HG03196 (cell line): Measurements from ENCODE around the gene MYBPH.

Experiments used
- ATAC-seq: cut with Tn5 transposase; IDR thresholded peaks from one replicate; pipeline ENCODE4 v1.9.1; 2021; ENCODE audit not compliant: unreplicated experiment

MYBPH gene

GRCh38 chr1:203200916-203201315 lies 25.3 kb upstream of the MYBPH start:
- ATAC-seq, result no peak

GRCh38 chr1:203199816-203200571 lies 24.4 kb upstream of the MYBPH start:
- no peak for ATAC-seq

- no peak for ATAC-seq
Measured at GRCh38 chr1:203199481-203199815, 23.8 kb upstream of the MYBPH start.

GRCh38 chr1:203199002-203199401 lies 23.4 kb upstream of the MYBPH start:
- no peak for ATAC-seq

- no peak for ATAC-seq
Measured at GRCh38 chr1:203197625-203198024, 22.0 kb upstream of the MYBPH start.

GRCh38 chr1:203196371-203196770 lies 20.7 kb upstream of the MYBPH start:
- ATAC-seq, result no peak

- no peak for ATAC-seq
Measured at GRCh38 chr1:203190949-203191348, 15.3 kb upstream of the MYBPH start.

- no peak for ATAC-seq
Measured at GRCh38 chr1:203189951-203190352, 14.3 kb upstream of the MYBPH start.

- ATAC-seq, result no peak
Measured at GRCh38 chr1:203188686-203189232, 13.1 kb upstream of the MYBPH start.

GRCh38 chr1:203187689-203188264 lies 12.2 kb upstream of the MYBPH start:
- no peak for ATAC-seq

GRCh38 chr1:203187304-203187685 lies 11.7 kb upstream of the MYBPH start:
- ATAC-seq, result no peak

GRCh38 chr1:203186446-203187303 lies 11.0 kb upstream of the MYBPH start, which contains the start of gene CHI3L1:
Gene CHI3L1 (minus strand): TSS chr1:203186704. CDS start chr1:203186623, 81 bp downstream.
- ATAC-seq, result no peak

GRCh38 chr1:203186091-203186445 lies 10.4 kb upstream of the MYBPH start:
- ATAC-seq, result no peak

GRCh38 chr1:203185585-203185984 lies 10.0 kb upstream of the MYBPH start:
- ATAC-seq, result no peak

- ATAC-seq, result no peak
Measured at GRCh38 chr1:203185061-203185461, 9.4 kb upstream of the MYBPH start.

GRCh38 chr1:203184467-203184866 lies 8.8 kb upstream of the MYBPH start:
- ATAC-seq, result no peak

GRCh38 chr1:203183828-203184227 lies 8.2 kb upstream of the MYBPH start:
- no peak for ATAC-seq

GRCh38 chr1:203182387-203182953 lies 6.8 kb upstream of the MYBPH start:
- no peak for ATAC-seq

- no peak for ATAC-seq
Measured at GRCh38 chr1:203181586-203182386, 6.2 kb upstream of the MYBPH start.

- no peak for ATAC-seq
Measured at GRCh38 chr1:203180611-203181330, 5.1 kb upstream of the MYBPH start.
